Natural killer cell (primary cell): ENCODE results near the gene MAP2K2. TPM values are rescaled to one million over a fixed set of nuclear protein-coding genes. Genes with fewer than 3 reads are reported as not detected.

Experiments used
- ATAC-seq, 3 donors: fragments of 150-1000 bp in 2 of 3; fragments of 200-7000 bp in 1 of 3; cut with Tn5 transposase; 1 replicate in 1 of 3; 2 replicates in 2 of 3; pipeline ENCODE4 v1.10.0; 2021; ENCODE audit warnings: mild to moderate bottlenecking in 2 of 3, moderate library complexity in 2 of 3
- DNase-seq, 2 donors: peaks; one replicate each; pipeline versions ENCODE4 v3.0.0 to v3.0.0-alpha.2; 2013 to 2021; ENCODE audit warnings: mixed read lengths in 1 of 2
- H3K27ac ChIP-seq: one replicate; pipeline ENCODE4 v1.5.1; 2013; ENCODE audit warnings: mild to moderate bottlenecking, low read length
- H3K27me3 ChIP-seq: one replicate; pipeline ENCODE4 v1.6.1; 2013; ENCODE audit warnings: low read length; ENCODE audit not compliant: control insufficient read depth, insufficient read depth
- H3K36me3 ChIP-seq: one replicate; pipeline ENCODE4 v1.6.1; 2013; ENCODE audit warnings: low read length; ENCODE audit not compliant: control insufficient read depth, insufficient read depth
- H3K4me1 ChIP-seq: one replicate; pipeline ENCODE4 v1.6.1; 2013; ENCODE audit warnings: low read length; ENCODE audit not compliant: control insufficient read depth, insufficient read depth
- H3K4me3 ChIP-seq: one replicate; pipeline ENCODE4 v1.5.1; 2013; ENCODE audit warnings: low read length
- H3K9me3 ChIP-seq: one replicate; pipeline ENCODE4 v1.6.1; 2013; ENCODE audit warnings: low read length; ENCODE audit not compliant: control insufficient read depth, insufficient read depth
- H3K27ac Mint-ChIP-seq, 2 donors: one replicate each; pipeline ENCODE4 v1.8.0; 2022; ENCODE audit warnings: mild to moderate bottlenecking in 2 of 2, mixed read lengths in 2 of 2, moderate library complexity in 1 of 2
- H3K27me3 Mint-ChIP-seq, 2 donors: one replicate each; pipeline ENCODE4 v1.8.0; 2022; ENCODE audit warnings: low read depth in 2 of 2, mixed read lengths in 2 of 2
- H3K36me3 Mint-ChIP-seq: one replicate; pipeline ENCODE4 v1.8.0; 2022; ENCODE audit warnings: mixed read lengths
- H3K4me1 Mint-ChIP-seq, 2 donors: one replicate each; pipeline ENCODE4 v1.8.0; 2022; ENCODE audit warnings: mixed read lengths in 2 of 2
- H3K4me3 Mint-ChIP-seq: one replicate; pipeline ENCODE4 v1.8.0; 2022; ENCODE audit warnings: mild to moderate bottlenecking, moderate library complexity, mixed read lengths
- H3K9me3 Mint-ChIP-seq, 2 donors: one replicate each; pipeline ENCODE4 v1.8.0; 2022; ENCODE audit warnings: mixed read lengths in 2 of 2
- WGBS: methylation state at CpG from one replicate; pipeline ENCODE4 v1.1.7; 2013; ENCODE audit warnings: missing lambda C conversion rate; ENCODE audit not compliant: insufficient coverage; 5-methylcytosine and 5-hydroxymethylcytosine counted together
- intact Hi-C: fragments of 100-400 bp; cut with micrococcal nuclease; formaldehyde crosslinking; loops from one replicate; pipeline ENCODE4 v1.14.2; 2022
- total RNA-seq, 4 donors: library from RNA; stranded (reverse); fragments of 120-200 nt in 1 of 4; gene quantifications; one replicate each; pipeline versions ENCODE4 v1.2.3 to v1.2.4, GENCODE V29; 2013 to 2022
- TF ChIP-seq, protein P1 (sequence below): fragments of 200-600 bp; IDR thresholded peaks from one replicate; pipeline ENCODE4 v1.8.0; 2022; ENCODE audit warnings: antibody characterized with exemption

Gene MAP2K2
- total RNA-seq, 3 donors from 2014 or later (not counting 1 experiment from before 2014, with no cell fraction given) = 137 to 154 (median 152) TPM

DNA sequence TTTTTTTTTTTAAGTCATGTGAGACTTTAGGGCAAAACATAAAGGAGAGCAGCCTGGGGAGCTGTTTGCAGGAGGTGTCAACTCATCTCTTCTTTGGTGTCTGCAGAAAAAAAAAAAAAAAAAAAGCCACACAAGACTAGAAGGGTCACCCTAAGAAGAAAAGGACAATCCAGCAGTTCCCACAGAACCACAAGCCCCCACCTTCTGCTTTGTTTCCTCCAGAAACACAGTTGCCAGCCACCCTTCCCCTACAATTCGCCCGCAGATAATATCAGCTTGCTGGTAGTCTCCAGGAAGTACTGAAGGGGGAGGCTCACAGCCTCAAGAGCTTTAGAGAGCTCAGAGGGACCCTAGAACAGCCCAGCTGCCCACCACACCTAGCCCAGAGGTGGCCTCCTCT is 34.9 kb downstream of the MAP2K2 start:
- Histone ChIP-seq H3K9me3 (no peaks in the 10 kb centered on the region), H3K36me3 (peaks cover 5% of the 10 kb centered on the region), H3K27ac (peak overlapping the region; percentile 90), H3K27me3 (no peaks in the 10 kb centered on the region), H3K4me1 (peaks cover 65% of the 10 kb centered on the region), H3K4me3 (peak overlapping the region; percentile 28)
- Mint-ChIP-seq H3K27ac (peak overlapping the region; percentile 92 to 97), H3K27me3 (no peaks in the 10 kb centered on the region), H3K9me3 (no peaks in the 10 kb centered on the region), H3K36me3 (no peaks in the 10 kb centered on the region), H3K4me3 (peak overlapping the region; percentile 88), H3K4me1 (peaks cover 39 to 55% of the 10 kb centered on the region in 2 donors)
- TF ChIP-seq, protein P1, sequence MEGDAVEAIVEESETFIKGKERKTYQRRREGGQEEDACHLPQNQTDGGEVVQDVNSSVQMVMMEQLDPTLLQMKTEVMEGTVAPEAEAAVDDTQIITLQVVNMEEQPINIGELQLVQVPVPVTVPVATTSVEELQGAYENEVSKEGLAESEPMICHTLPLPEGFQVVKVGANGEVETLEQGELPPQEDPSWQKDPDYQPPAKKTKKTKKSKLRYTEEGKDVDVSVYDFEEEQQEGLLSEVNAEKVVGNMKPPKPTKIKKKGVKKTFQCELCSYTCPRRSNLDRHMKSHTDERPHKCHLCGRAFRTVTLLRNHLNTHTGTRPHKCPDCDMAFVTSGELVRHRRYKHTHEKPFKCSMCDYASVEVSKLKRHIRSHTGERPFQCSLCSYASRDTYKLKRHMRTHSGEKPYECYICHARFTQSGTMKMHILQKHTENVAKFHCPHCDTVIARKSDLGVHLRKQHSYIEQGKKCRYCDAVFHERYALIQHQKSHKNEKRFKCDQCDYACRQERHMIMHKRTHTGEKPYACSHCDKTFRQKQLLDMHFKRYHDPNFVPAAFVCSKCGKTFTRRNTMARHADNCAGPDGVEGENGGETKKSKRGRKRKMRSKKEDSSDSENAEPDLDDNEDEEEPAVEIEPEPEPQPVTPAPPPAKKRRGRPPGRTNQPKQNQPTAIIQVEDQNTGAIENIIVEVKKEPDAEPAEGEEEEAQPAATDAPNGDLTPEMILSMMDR = no peak
- ATAC-seq (peak; percentile 67 to 84 (median 73)), DNase-seq (peak in 1 of 2 donors; percentile 86)
- intact Hi-C loops = loop anchor here (1.0 kb wide), 2 partner anchors 15 to 20 kb away; no protein-coding TSS in a partner anchor
- 14% methylated on average over 2 of the region's 2 CpGs for WGBS

DNA sequence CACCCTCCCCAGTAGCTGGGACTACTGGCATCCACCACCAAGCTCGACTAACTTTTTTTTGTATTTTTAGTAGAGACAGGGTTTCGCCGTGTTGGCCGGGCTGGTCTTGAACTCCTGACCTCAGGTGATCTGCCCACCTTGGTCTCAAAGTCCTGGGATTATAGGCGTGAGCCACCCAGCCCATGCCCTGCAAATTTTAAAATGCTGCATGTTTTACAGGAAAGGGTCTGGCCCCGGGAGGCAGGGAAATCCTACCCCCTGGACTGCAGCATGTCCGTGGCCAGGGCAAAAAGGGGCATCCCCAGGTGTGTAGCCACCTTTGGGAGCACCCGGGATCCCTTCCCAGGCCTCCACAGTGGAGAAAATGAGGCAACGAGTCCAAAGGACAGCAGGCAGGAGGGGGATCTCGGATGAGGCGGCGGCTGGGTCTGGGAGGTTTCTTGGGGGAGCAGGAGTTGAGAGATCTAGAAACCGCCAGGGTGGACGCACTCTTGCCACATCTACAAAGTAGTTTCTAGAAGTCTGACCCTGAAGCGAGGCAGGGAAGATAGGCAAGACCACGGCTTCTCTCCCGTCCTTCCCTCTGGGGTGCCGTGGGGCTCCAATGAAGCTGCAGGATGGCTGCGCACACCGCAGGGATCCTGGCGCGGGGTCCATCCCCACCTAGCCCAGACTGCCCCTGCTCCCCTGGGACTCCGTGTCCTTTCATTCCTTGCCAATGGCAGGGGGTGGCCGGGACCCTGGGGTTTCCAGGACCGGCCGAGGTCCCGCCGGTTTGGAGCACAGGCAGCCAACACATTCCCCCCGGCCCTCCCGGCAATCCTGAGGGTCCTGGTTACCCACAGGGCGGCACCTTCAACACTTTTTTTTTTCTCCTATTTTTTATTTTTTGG is 35.9 kb downstream of the MAP2K2 start:
- TF ChIP-seq, protein P1 = no peak
- Histone ChIP-seq H3K4me3 (no peak overlapping the region), H3K4me1 (peaks cover 74% of the 10 kb centered on the region), H3K27ac (peak overlapping the region; percentile 90), H3K36me3 (no peaks in the 10 kb centered on the region), H3K9me3 (no peaks in the 10 kb centered on the region), H3K27me3 (no peaks in the 10 kb centered on the region)
- whole genome bisulfite sequencing = 87% methylated on average over 30 of the region's 31 CpGs
- Mint-ChIP-seq H3K4me3 (peak overlapping the region; percentile 88), H3K4me1 (peaks cover 39 to 55% of the 10 kb centered on the region in 2 donors), H3K36me3 (no peaks in the 10 kb centered on the region), H3K9me3 (no peaks in the 10 kb centered on the region), H3K27me3 (no peaks in the 10 kb centered on the region), H3K27ac (peak overlapping the region; percentile 92 to 97)
- intact Hi-C loops = no loop called here
- ATAC-seq = no peak
- no peak for DNase-seq

DNA sequence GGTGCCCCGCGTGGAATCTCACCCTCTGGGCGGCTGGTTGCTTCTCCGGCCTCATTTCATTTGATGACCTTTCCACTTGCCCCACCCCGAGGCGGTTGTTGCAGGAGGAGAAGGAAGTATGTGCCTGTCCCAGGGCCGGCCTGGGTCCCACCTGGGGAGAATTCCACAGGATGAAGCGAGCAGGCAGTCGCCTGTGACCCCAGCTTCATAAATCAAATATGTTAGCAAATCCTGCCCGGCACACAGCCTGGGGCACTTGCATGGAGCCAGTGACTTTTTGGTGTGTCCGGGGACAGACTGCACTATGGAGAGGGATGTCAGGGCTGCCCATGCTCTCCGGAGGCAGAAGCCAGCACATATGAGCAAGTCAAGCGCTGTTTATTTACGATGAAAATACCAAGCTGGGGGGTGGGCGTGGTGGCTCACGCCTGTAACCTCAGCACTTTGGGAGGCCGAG is 37.5 kb downstream of the MAP2K2 start:
- H3K36me3 ChIP-seq = no peaks in the 10 kb centered on the region
- intact Hi-C loops = no loop called here
- H3K27ac Mint-ChIP-seq = peak overlapping the region; percentile 70 to 74
- H3K9me3 Mint-ChIP-seq = no peaks in the 10 kb centered on the region
- no peak overlapping the region for H3K4me3 ChIP-seq
- peaks cover 39 to 55% of the 10 kb centered on the region in 2 donors for H3K4me1 Mint-ChIP-seq
- DNase-seq (no peak), ATAC-seq (no peak)
- peaks cover 88% of the 10 kb centered on the region for H3K4me1 ChIP-seq
- peak overlapping the region; percentile 31 for H3K4me3 Mint-ChIP-seq
- WGBS = 75% methylated on average over 17 of the region's 17 CpGs
- no peaks in the 10 kb centered on the region for H3K27me3 ChIP-seq
- no peaks in the 10 kb centered on the region for H3K36me3 Mint-ChIP-seq
- no peaks in the 10 kb centered on the region for H3K9me3 ChIP-seq
- H3K27me3 Mint-ChIP-seq = no peaks in the 10 kb centered on the region
- peak overlapping the region; percentile 33 for H3K27ac ChIP-seq
- TF ChIP-seq, protein P1 = no peak
